Activated naive CD4-positive, alpha-beta T cell treated with Interleukin-2 at 50 U/mL for 16 hours (primary cell): ENCODE results near the gene PACSIN1.
A peak's percentile ranks its signal among the peaks of the same experiment; 100 is the strongest.

Experiments used
- DNase-seq: peaks from one replicate; pipeline ENCODE4 v3.0.0-alpha.2; 2020

The PACSIN1 gene, protein sequence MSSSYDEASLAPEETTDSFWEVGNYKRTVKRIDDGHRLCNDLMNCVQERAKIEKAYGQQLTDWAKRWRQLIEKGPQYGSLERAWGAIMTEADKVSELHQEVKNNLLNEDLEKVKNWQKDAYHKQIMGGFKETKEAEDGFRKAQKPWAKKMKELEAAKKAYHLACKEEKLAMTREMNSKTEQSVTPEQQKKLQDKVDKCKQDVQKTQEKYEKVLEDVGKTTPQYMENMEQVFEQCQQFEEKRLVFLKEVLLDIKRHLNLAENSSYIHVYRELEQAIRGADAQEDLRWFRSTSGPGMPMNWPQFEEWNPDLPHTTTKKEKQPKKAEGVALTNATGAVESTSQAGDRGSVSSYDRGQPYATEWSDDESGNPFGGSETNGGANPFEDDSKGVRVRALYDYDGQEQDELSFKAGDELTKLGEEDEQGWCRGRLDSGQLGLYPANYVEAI

GRCh38 chr6:34465531-34466241, at the start of gene PACSIN1:
PACSIN1 (plus strand) TSS chr6:34466076; CDS start chr6:34526306, 60,230 bp downstream.
- DNase-seq: no peak

- no peak for DNase-seq
Observed at GRCh38 chr6:34416877-34417371, 49.0 kb upstream of the PACSIN1 start.

DNA sequence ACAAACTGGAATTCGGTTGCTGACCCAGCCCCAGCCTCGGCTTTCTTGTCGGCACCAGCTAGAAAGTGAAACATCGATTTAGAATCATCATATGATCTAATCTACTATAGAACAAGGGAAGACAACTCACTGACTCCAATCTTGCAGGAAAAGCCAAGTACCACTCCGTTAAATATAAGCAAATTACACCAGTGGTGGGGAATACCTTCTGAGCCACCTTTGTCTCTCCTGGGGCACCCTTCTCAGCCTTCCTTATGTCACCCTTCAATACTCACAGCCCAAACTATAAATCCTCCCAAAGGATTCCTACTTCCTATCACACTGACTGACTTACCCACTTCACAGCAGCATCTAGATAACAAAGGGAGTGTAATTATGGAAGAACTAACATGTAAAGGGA, 47.5 kb upstream of the PACSIN1 start:
- no peak for DNase-seq

- DNase-seq: no peak
Observed at GRCh38 chr6:34423254-34423653, 42.6 kb upstream of the PACSIN1 start.

- no peak for DNase-seq
Observed at GRCh38 chr6:34424200-34425131, 41.4 kb upstream of the PACSIN1 start.

- peak; percentile 25 for DNase-seq
Observed at GRCh38 chr6:34425132-34425497, 40.8 kb upstream of the PACSIN1 start.

DNA sequence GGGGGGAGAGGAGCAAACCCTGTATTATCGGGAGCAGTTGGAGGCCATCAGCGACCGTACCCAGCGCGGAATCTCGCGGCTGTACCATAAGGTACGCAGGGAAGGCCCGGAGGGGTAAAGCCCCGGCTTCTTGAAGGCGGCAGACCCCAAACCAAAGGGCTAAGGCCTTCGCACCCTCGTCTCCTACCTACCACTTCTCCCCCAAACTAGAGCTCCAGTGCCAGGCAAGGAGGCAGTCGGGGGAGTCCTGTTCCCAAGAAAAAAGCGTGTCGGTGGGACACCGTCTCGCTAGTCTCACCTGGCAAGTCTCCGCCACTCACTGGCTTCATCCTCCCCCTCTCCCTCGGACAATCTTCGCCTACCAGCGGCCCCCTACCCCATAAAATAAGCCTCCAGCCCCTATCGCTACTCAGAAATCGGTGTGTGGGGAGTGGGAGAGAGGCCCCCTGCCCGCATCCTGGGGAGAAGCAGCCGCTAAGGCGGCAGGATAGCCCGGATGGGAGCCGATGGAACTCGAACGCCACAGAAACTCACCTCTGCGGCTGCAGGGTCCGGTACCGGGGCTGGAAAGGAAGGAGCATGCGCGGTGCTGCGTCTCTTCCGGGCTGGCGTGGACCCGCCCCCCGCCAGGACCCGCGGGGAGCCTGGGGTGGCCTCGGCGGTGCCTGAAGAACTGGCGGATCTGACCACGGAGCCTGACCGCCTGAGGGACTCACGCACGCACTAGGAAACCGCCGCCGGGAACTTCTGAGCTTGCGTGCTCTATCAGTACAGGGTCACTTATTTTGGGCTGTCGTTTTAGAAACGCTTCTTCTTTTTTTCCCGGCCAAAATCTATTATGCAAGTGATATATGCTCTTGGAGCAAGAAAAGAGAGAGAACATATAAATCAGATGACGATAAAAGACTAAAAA, 40.1 kb upstream of the PACSIN1 start, which contains the start of gene RPS10:
Gene RPS10, minus strand, starts transcription at position 572 of the 913 bp plus-strand sequence. CDS start 848 bp downstream, outside the sequence.
- DNase-seq: peak; percentile 93

GRCh38 chr6:34435916-34436315, 30.0 kb upstream of the PACSIN1 start:
- no peak for DNase-seq

GRCh38 chr6:34436803-34437643, 28.9 kb upstream of the PACSIN1 start:
- DNase-seq: no peak

- no peak for DNase-seq
Observed at GRCh38 chr6:34437644-34437970, 28.3 kb upstream of the PACSIN1 start.

GRCh38 chr6:34438705-34439104, 27.2 kb upstream of the PACSIN1 start:
- DNase-seq: no peak

GRCh38 chr6:34439442-34439841, 26.4 kb upstream of the PACSIN1 start:
- DNase-seq: no peak

GRCh38 chr6:34441526-34441925, 24.4 kb upstream of the PACSIN1 start:
- no peak for DNase-seq

DNA sequence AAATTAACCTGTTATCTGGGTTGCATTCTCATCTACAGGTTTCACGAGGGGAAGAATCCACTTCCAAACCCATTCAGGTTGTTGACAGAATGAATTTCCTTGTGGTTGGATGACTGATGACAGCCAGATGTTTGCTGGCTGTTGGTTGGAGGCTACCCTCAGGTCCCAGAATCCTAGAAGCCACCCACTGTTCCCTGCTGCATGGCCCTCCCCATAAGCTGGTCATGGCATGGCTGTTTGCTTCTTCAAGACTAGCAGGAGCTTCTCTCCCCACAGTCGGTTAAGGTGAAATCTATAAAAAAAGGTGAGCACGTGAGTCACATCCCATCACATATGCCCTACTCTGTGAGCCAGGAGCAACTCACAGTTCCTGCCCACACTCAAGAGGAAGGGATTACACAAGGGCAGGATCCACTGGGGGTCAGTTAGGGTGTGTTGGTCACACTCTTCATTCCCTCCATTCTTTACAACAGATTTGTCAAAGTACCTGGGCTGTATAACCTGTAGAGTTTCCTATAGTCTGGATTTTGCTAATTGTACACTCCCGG, 20.5 kb upstream of the PACSIN1 start:
- DNase-seq: no peak

DNA sequence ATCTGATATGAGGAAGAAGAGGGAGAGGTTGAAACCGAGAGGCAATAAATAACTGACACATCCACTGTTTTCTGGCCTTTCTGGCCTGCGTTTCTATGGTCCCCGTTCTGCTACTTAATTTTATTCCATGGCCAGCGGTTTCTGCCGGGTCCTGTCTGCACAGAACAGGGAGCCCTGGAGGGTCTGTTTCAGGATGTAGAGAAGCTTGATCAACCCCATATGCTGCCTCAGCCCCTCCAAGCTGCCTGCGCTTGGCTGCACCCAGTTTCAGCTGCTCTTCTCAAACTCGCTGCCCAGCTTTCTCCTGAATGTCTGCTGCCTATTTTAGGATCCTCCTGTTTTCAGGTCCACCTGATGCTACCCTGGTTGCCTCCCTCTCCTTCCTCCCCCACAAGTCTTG, 18.5 kb upstream of the PACSIN1 start:
- no peak for DNase-seq

- no peak for DNase-seq
Observed at GRCh38 chr6:34447910-34448309, 18.0 kb upstream of the PACSIN1 start.

DNA sequence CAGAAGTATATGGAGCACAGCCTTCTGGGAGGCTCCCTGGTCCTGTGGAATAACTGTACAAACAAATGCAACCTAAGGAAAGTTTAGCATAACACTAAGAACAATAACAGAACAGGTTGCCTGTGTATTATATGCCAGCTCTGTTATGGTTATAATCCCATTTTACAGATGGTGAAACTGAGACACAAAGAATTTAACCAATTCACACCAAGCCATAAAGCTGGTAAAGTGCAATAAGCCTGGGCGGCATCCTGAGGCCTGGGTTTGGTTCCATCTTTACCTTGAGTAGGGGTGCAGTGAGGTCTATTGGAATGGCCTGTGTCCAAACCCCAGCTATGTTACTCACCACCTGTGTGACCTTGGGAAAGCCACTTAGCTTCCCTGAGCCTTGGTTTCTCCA, 14.7 kb upstream of the PACSIN1 start:
- no peak for DNase-seq

- no peak for DNase-seq
Observed at GRCh38 chr6:34455831-34456230, 10.0 kb upstream of the PACSIN1 start.

GRCh38 chr6:34457382-34457741, 8.5 kb upstream of the PACSIN1 start:
- DNase-seq: no peak
